K562 (cell line): ENCODE data around the gene BCR. TPM values are rescaled to one million over a fixed set of nuclear protein-coding genes. Genes with fewer than 3 reads are reported as not detected.

Source experiments
- BRD9 ChIP-seq: fragments of 450-650 bp; IDR thresholded peaks from 2 replicates; pipeline ENCODE4 v1.6.1; 2018; ENCODE audit warnings: low read depth; ENCODE audit not compliant: partially characterized antibody
- FOXJ2 ChIP-seq: fragments of 200-800 bp; sonication (Bioruptor generic); IDR thresholded peaks from 2 replicates; pipeline ENCODE4 v1.6.1; 2016; ENCODE audit warnings: missing genetic modification characterization, missing compliant biosample characterization
- GTF2F1 ChIP-seq: IDR thresholded peaks from 2 replicates; pipeline ENCODE4 v1.6.1; 2011; ENCODE audit warnings: low read depth, low read length, improper control_type of control experiment
- HEY1 ChIP-seq: fragments of 250-450 bp; sonication (Bioruptor Pico); IDR thresholded peaks from 2 replicates; pipeline ENCODE4 v1.5.0; 2020; ENCODE audit warnings: mild to moderate bottlenecking, moderate library complexity, borderline replicate concordance
- HNRNPUL1 ChIP-seq: fragments of 200-400 bp; formaldehyde crosslinking; IDR thresholded peaks from 2 replicates; pipeline ENCODE4 v1.6.1; 2017; ENCODE audit warnings: low read length
- PHF8 ChIP-seq: fragments of 200-600 bp; sonication (generic); IDR thresholded peaks from 2 replicates; pipeline ENCODE4 v1.6.1; 2012; ENCODE audit warnings: mixed run types, mild to moderate bottlenecking, inconsistent platforms, low read length, moderate library complexity, borderline replicate concordance
- POLR2AphosphoS5 ChIP-seq: IDR thresholded peaks from 2 replicates; pipeline ENCODE4 v1.6.1; 2011; ENCODE audit warnings: mild to moderate bottlenecking, low read depth, low read length, moderate library complexity; ENCODE audit not compliant: control insufficient read depth, insufficient read depth
- RBM17 ChIP-seq: fragments of 200-400 bp; formaldehyde crosslinking; IDR thresholded peaks from 2 replicates; pipeline ENCODE4 v1.6.1; 2017; ENCODE audit warnings: low read depth, mild to moderate bottlenecking, low read length, borderline replicate concordance
- SP2 ChIP-seq: IDR thresholded peaks from 2 replicates; pipeline ENCODE4 v1.6.1; 2011; ENCODE audit warnings: mild to moderate bottlenecking, low read depth, low read length, moderate library complexity; ENCODE audit not compliant: poor library complexity, severe bottlenecking; ENCODE audit errors: extremely low read depth
- SREBF1 ChIP-seq: fragments of 150-350 bp; IDR thresholded peaks from 2 replicates; pipeline ENCODE4 v1.6.1; 2014; ENCODE audit warnings: antibody characterized with exemption, low read depth, low read length, borderline replicate concordance
- TAF1 ChIP-seq: IDR thresholded peaks from 2 replicates; pipeline ENCODE4 v1.6.1; 2011; ENCODE audit warnings: mild to moderate bottlenecking, low read length, moderate library complexity; ENCODE audit not compliant: insufficient read depth, control insufficient read depth, severe bottlenecking; ENCODE audit errors: extremely low read depth
- ZBTB7A ChIP-seq: IDR thresholded peaks from 2 replicates; pipeline ENCODE4 v1.6.1; 2011; ENCODE audit warnings: low read depth, mild to moderate bottlenecking, low read length, moderate library complexity, borderline replicate concordance; ENCODE audit not compliant: control insufficient read depth
- ZFP36 ChIP-seq: fragments of 150-350 bp; IDR thresholded peaks from 2 replicates; pipeline ENCODE4 v1.6.1; 2018; ENCODE audit warnings: low read length, low read depth; ENCODE audit not compliant: partially characterized antibody
- ZNF121 ChIP-seq: sonication (generic); formaldehyde crosslinking; conservative IDR thresholded peaks from 2 replicates; pipeline ENCODE4 v1.8.0; 2022; ENCODE audit warnings: missing genetic modification reagents
- ZNF696 ChIP-seq: fragments of 250-450 bp; sonication (Bioruptor Pico); conservative IDR thresholded peaks from 2 replicates; pipeline ENCODE4 v1.4.0; 2020; ENCODE audit warnings: mild to moderate bottlenecking, moderate library complexity
- polyA plus RNA-seq, 8 experiments: library from polyadenylated mRNA; depleted of rRNA in 4 of 8; stranded (reverse) in 5 of 8; unstranded in 3 of 8; fragments of >200 nt; fragmentation: Nextera tagmentation in 2 of 8; fragmentation: Illumina TruSeq in 1 of 8; extraction: Ambion mirVana in 2 of 8; extraction: Trizol in 1 of 8; gene quantifications; 2 replicates each; pipeline versions ENCODE4 v1.2.1 to v1.2.3, GENCODE V29; 2011 to 2014; ENCODE audit warnings: inconsistent platforms in 1 of 8, missing spikeins in 1 of 8
- total RNA-seq, 7 experiments: library from RNA; depleted of rRNA in 6 of 7; stranded (reverse); fragments of >200 nt in 6 of 7; fragmentation: Illumina TruSeq in 2 of 7; extraction: Trizol in 2 of 7; gene quantifications; 2 replicates each; pipeline versions ENCODE4 v1.2.1 to v1.2.3, GENCODE V29; 2011 to 2021; ENCODE audit warnings: low replicate concordance in 1 of 7
- TF ChIP-seq, protein P1 (sequence below), 3 experiments: fragments of 200-800 bp in 1 of 3; fragments of 250-450 bp in 1 of 3; fragments of 450-650 bp in 1 of 3; sonication (Bioruptor Pico) in 1 of 3; sonication (Bioruptor generic) in 1 of 3; formaldehyde crosslinking in 1 of 3; IDR thresholded peaks; 2 replicates each; pipeline versions ENCODE4 v1.6.1 to v1.8.0; 2016 to 2022; ENCODE audit warnings: mild to moderate bottlenecking in 2 of 3, missing genetic modification characterization in 2 of 3, missing compliant biosample characterization in 1 of 3, moderate library complexity in 1 of 3
- TF ChIP-seq, protein P2 (sequence below): fragments of 150-350 bp; conservative IDR thresholded peaks from 2 replicates; pipeline ENCODE4 v1.6.1; 2014; ENCODE audit warnings: low read length
- TF ChIP-seq, protein P3 (sequence below), 2 experiments: fragments of 450-650 bp in 1 of 2; sonication (generic) in 1 of 2; formaldehyde crosslinking; conservative IDR thresholded peaks; 2 replicates each; pipeline versions ENCODE4 v1.4.0 to v1.8.1; 2020 to 2022; ENCODE audit warnings: mild to moderate bottlenecking in 1 of 2, missing genetic modification reagents in 1 of 2

BCR gene
- total and polyA plus RNA-seq, 9 of the 15 experiments (the other 6 are each of a cell fraction or from before 2014, with no cell fraction given), result 0.41 to 150 (median 45.6) TPM

DNA sequence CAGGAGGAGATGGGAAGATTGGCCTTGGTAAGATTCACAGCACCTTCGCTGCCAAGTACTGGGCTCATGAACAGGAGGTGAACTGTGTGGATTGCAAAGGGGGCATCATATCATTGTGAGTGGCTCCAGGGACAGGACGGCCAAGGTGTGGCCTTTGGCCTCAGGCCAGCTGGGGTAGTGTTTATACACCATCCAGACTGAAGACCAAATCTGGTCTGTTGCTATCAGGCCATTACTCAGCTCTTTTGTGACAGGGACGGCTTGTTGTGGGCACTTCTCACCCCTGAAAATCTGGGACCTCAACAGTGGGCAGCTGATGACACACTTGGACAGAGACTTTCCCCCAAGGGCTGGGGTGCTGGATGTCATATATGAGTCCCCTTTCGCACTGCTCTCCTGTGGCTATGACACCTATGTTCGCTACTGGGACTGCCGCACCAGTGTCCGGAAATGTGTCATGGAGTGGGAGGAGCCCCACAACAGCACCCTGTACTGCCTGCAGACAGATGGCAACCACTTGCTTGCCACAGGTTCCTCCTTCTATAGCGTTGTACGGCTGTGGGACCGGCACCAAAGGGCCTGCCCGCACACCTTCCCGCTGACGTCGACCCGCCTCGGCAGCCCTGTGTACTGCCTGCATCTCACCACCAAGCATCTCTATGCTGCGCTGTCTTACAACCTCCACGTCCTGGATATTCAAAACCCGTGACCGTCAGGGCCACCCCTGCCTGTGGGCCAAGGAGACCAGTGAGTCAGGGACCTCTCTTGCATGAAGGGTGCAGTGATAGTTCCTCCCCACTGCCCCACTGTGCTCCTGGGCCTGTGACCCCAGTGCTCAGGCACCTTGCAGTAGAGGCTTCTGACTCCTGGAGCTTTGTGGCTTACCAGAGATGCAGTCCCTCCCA is 83.6 kb downstream of the BCR start (continued):
- TF ChIP-seq, protein P1, sequence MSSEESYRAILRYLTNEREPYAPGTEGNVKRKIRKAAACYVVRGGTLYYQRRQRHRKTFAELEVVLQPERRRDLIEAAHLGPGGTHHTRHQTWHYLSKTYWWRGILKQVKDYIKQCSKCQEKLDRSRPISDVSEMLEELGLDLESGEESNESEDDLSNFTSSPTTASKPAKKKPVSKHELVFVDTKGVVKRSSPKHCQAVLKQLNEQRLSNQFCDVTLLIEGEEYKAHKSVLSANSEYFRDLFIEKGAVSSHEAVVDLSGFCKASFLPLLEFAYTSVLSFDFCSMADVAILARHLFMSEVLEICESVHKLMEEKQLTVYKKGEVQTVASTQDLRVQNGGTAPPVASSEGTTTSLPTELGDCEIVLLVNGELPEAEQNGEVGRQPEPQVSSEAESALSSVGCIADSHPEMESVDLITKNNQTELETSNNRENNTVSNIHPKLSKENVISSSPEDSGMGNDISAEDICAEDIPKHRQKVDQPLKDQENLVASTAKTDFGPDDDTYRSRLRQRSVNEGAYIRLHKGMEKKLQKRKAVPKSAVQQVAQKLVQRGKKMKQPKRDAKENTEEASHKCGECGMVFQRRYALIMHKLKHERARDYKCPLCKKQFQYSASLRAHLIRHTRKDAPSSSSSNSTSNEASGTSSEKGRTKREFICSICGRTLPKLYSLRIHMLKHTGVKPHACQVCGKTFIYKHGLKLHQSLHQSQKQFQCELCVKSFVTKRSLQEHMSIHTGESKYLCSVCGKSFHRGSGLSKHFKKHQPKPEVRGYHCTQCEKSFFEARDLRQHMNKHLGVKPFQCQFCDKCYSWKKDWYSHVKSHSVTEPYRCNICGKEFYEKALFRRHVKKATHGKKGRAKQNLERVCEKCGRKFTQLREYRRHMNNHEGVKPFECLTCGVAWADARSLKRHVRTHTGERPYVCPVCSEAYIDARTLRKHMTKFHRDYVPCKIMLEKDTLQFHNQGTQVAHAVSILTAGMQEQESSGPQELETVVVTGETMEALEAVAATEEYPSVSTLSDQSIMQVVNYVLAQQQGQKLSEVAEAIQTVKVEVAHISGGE (CRISPR knock-in tag; IDR thresholded peaks at IDR 0.05), result no peak
- TF ChIP-seq, protein P2, sequence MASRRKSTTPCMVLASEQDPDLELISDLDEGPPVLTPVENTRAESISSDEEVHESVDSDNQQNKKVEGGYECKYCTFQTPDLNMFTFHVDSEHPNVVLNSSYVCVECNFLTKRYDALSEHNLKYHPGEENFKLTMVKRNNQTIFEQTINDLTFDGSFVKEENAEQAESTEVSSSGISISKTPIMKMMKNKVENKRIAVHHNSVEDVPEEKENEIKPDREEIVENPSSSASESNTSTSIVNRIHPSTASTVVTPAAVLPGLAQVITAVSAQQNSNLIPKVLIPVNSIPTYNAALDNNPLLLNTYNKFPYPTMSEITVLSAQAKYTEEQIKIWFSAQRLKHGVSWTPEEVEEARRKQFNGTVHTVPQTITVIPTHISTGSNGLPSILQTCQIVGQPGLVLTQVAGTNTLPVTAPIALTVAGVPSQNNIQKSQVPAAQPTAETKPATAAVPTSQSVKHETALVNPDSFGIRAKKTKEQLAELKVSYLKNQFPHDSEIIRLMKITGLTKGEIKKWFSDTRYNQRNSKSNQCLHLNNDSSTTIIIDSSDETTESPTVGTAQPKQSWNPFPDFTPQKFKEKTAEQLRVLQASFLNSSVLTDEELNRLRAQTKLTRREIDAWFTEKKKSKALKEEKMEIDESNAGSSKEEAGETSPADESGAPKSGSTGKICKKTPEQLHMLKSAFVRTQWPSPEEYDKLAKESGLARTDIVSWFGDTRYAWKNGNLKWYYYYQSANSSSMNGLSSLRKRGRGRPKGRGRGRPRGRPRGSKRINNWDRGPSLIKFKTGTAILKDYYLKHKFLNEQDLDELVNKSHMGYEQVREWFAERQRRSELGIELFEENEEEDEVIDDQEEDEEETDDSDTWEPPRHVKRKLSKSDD, result 0 out of 2 replicates have a peak, but pooled peaks have one; percentile 13
- no peak for TF ChIP-seq ZNF696 (CRISPR knock-in tag)
- TF ChIP-seq FOXJ2 (tag), result no peak
- TF ChIP-seq ZFP36, result peak; percentile 10
- no peak for TF ChIP-seq PHF8
- no peak for TF ChIP-seq HNRNPUL1
- TF ChIP-seq BRD9, result no peak
- TF ChIP-seq POLR2AphosphoS5, result peak; percentile 54
- peak; percentile 35; the same call in 1 of the 2 replicates for TF ChIP-seq ZBTB7A
- TF ChIP-seq RBM17, result no peak
- peak; percentile 44; the same call in 1 of the 2 replicates for TF ChIP-seq GTF2F1
- 0 out of 2 replicates have a peak, but pooled peaks have one; percentile 11 for TF ChIP-seq SREBF1
- TF ChIP-seq, protein P3, sequence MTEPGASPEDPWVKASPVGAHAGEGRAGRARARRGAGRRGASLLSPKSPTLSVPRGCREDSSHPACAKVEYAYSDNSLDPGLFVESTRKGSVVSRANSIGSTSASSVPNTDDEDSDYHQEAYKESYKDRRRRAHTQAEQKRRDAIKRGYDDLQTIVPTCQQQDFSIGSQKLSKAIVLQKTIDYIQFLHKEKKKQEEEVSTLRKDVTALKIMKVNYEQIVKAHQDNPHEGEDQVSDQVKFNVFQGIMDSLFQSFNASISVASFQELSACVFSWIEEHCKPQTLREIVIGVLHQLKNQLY (CRISPR knock-in tag; conservative IDR thresholded peaks at IDR 0.05), result 0 out of 4 replicates have a peak, but pooled peaks of 1 of the 2 experiments have one; percentile 82
- TF ChIP-seq TAF1, result no peak
- no peak for TF ChIP-seq ZNF121
- no peak for TF ChIP-seq SP2
- TF ChIP-seq HEY1, result no peak
